Diencephalon (tissue), 1 donor: ENCODE results near the gene PDLIM4. TPM values are rescaled to one million over a fixed set of nuclear protein-coding genes. Genes with fewer than 3 reads are reported as not detected.

ENCODE experiments used
- total RNA-seq: library from RNA; depleted of rRNA; stranded (reverse); fragments of >200 nt; gene quantifications from one replicate; pipeline ENCODE4 v1.2.3, GENCODE V29; 2014

Gene PDLIM4, protein sequence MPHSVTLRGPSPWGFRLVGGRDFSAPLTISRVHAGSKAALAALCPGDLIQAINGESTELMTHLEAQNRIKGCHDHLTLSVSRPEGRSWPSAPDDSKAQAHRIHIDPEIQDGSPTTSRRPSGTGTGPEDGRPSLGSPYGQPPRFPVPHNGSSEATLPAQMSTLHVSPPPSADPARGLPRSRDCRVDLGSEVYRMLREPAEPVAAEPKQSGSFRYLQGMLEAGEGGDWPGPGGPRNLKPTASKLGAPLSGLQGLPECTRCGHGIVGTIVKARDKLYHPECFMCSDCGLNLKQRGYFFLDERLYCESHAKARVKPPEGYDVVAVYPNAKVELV
- total RNA-seq: 6.2 TPM

GRCh38 chr5:132257131-132258101, at the start of gene PDLIM4:
TSS of gene PDLIM4 (plus strand) at chr5:132257696. CDS start at chr5:132257735, 39 bp downstream.

DNA sequence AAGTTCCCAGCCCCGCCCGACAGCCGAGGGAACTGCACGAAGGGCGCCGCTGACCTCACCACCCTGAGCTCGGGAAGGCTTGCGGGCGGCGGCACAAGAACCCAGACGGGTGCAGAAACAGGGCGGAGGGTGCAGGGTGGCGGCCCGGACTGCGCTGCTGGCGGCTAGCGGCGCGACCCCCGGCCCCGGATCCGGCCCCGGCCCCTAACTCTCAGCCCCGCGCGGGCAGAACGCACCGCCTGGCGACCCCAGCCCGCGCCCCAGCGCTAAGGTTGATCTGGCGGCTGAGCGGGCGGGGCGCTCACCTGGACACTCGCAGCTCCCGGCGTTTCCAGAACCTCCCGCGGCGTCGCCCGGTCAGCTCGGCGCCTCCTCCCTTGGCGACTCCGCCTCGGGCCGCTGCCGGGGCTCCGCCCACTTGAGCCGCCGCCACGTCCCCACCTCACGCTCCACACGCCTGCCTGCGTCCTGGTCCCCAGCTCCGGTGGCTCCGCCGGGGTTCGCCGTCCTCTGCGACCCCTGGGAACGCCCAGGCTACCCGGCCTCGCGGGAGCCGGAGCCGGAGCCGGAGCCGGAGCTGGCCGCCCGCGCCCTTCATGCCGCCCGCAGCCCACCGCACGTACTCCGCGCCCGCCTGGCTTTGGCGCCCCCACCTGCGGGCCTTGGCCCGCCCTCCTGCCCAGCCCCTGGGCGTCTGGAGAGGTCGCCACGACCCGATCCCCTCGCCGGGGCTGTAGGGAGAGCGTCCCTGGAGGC, 29.8 kb upstream of the PDLIM4 start, which contains the start of gene P4HA2:
TSS of gene P4HA2 (minus strand) at position 369 of the 756 bp plus-strand sequence. CDS start 9,227 bp downstream, outside the sequence.

GRCh38 chr5:132293992-132294727, 36.7 kb downstream of the PDLIM4 start, which contains the start of gene SLC22A4:
TSS of gene SLC22A4 (plus strand) at chr5:132294394. CDS start at chr5:132294617, 223 bp downstream.

Other genes with a start within 250 kb of the PDLIM4 start
- 59.5 TPM for gene ACSL6, start 246.0 kb upstream of the PDLIM4 start, total RNA-seq
- gene IL3, start 197.0 kb upstream of the PDLIM4 start, total RNA-seq: not detected
- gene CSF2, start 183.9 kb upstream of the PDLIM4 start, total RNA-seq: not detected
- gene P4HA2, start 29.8 kb upstream of the PDLIM4 start, total RNA-seq: 14.5 TPM
- 2.5 TPM for gene SLC22A4, start 36.7 kb downstream of the PDLIM4 start, total RNA-seq
- gene SLC22A5, start 112.0 kb downstream of the PDLIM4 start, total RNA-seq: 8.8 TPM
- gene IRF1, start 233.1 kb downstream of the PDLIM4 start, total RNA-seq: 3.2 TPM